D721Med (cell line): Measurements from ENCODE around the gene FOXK2.

Source experiments
- DNase-seq: peaks from one replicate; pipeline ENCODE4 v3.0.0; 2011; ENCODE audit warnings: low spot score; ENCODE audit not compliant: insufficient read length
- FAIRE-seq: peaks from 2 replicates; lab custom pipeline; 2011; peaks lifted over from hg19 to GRCh38; lab: Jason Lieb, UNC
- CTCF ChIP-seq: IDR thresholded peaks from 2 replicates; pipeline ENCODE4 v1.5.1; 2012; ENCODE audit warnings: mild to moderate bottlenecking, control low read depth; ENCODE audit not compliant: insufficient read depth; ENCODE audit errors: missing control alignments

Gene FOXK2

DNA sequence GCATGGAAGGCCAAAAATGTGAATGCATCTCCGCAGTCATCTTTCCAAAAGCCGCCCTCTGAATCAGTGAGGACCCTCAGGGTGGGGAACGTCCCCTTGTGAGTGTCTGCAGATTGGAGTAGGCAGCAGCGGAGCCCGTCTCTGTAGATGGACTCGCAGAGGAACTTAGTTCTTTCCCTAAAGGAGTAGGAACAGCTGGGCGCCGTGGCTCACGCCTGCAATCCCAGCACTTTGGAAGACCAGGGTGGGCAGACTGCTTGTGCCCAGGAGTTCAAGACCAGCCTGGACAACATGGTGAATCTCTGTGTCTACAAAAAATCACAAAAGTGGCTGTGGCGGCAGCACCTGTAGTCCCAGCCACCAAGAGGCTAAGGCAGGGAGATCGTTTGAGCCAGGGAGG lies 75.0 kb downstream of the FOXK2 start:
- TF ChIP-seq CTCF: no peak
- no peak for FAIRE-seq

GRCh38 chr17:82595893-82596292 lies 76.4 kb downstream of the FOXK2 start:
- no peak for TF ChIP-seq CTCF
- DNase-seq: no peak
- no peak for FAIRE-seq

More for the DNA sequence above, 75.0 kb downstream of the FOXK2 start:
- DNase-seq: no peak

- no peak for TF ChIP-seq CTCF
- DNase-seq (no peak), FAIRE-seq (no peak)
These were observed 76.8 kb downstream of the FOXK2 start for GRCh38 chr17:82596296-82596695.

- FAIRE-seq: no peak
- no peak for DNase-seq
- no peak for TF ChIP-seq CTCF
These were observed 77.5 kb downstream of the FOXK2 start for GRCh38 chr17:82596837-82597672.

DNA sequence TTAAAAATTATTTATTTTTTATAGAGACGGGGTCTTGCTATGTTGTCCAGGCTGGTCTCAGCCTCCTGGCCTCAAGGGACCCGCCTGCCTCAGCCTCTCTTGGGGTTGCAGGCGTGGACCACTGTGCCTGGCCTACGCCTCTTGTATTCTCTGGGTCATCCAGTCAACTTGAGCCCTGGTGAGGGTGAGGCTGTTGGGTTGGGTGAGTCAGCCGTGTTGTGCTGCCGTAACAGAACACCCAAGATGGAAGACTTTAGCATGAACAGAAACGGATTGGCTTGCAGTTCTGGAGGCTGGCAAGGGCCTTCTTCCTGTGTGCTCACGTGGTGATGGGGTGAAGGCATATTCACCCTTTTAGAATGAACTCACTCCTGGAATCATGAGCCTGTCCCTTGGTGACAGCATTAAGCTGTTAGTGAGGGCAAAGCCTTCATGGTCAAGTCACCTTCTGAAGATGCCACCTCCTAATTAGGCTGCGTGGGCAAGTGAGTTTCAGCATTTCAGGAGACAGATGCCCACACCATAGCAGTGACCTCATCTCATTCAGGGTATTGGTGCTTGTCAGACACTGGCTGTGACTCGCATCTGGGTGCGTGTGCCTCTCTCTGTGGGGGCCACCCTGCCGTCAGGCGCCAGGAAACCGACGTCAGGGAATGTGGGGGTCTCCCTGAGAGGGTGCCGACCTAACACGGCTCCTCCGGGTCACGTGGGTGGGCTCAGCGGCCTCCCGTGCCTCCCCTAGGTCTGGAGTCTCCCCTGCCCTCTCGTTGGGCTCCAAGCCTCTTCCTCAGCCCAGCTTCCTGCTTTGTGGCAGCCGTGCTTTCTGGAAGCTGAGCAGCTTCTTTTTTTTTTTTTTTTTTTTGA lies 79.0 kb downstream of the FOXK2 start:
- FAIRE-seq (no peak), DNase-seq (no peak)
- no peak for TF ChIP-seq CTCF

DNA sequence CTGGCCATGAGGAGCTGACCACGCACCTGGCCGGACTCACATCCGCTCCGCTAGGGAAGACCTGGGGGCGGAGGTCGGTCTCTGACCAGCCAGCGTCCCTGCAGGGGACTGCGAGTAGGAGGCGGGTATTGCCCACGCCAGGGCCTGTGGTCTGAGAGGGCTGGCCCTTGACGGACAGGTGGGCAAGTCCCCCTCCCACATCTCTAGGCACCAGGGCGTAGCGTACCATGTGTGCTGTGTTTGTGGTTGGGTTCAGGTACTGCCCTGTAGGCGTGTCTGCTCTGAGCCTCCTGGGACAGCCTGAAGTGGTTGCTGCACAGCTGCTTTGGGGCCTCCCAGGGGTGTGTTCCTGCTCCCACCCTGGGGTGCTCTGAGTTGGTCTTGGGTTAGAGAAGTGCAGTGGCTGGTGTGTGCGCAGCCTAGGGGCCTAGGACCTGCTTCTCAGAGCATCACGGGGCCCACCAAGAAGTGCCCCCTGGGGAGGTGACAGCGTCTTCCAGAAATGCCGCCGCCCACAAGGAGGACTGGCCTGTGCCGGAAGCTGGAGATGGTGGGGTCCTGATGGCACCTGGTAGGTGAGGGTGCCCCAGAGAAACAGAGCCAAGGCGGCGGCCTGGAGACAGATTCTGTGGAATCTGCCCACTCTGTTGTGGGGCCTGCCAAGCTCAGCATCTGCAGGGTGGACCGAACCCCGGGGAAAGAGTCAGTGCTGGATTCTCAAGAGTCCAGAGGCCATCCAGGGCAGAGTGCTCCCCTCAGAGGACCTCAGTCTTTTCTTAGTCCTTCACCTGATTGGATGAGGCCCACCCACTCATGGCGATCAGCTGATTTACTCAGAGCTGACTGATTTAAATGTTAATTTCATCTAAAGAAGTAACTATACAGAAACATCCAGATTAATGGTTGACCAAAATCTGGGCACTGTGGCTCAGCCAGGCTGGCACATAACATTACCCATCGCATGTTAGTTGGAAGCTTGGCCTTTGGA lies 80.4 kb downstream of the FOXK2 start:
- DNase-seq (no peak), FAIRE-seq (no peak)
- no peak for TF ChIP-seq CTCF
